C4-2B (cell line): ENCODE data around the gene MEIOB.

Source experiments
- H3K27ac ChIP-seq: fragments of 450-650 bp; 2 replicates; pipeline ENCODE4 v1.5.1; 2017
- ZFX ChIP-seq: fragments of 450-650 bp; IDR thresholded peaks from 2 replicates; pipeline ENCODE4 v1.6.1; 2017
- TF ChIP-seq, protein P1 (sequence below): fragments of 450-650 bp; conservative IDR thresholded peaks from 2 replicates; pipeline ENCODE4 v1.5.1; 2017; ENCODE audit warnings: mild to moderate bottlenecking

The MEIOB gene

DNA sequence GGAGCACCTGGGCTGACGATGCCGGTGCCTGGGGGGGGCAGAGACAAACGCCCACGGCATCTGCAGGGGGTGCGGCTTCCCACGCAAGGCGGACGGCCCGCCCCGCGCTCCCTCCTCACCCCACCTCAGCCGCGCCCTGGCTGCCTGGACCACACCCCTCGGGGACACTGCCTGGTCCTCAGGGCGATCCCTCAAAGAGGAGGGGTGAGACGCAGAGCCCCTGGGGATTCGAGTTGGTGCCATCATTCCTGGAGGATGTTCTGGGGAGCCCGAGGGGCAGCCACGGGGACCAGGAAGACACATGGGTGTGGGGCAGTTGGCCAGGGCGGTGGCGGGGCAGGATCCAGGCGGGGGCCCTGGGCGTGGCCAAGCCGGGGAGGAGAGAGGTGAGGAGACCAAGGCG, 82.3 kb downstream of the MEIOB start:
- TF ChIP-seq, protein P1, sequence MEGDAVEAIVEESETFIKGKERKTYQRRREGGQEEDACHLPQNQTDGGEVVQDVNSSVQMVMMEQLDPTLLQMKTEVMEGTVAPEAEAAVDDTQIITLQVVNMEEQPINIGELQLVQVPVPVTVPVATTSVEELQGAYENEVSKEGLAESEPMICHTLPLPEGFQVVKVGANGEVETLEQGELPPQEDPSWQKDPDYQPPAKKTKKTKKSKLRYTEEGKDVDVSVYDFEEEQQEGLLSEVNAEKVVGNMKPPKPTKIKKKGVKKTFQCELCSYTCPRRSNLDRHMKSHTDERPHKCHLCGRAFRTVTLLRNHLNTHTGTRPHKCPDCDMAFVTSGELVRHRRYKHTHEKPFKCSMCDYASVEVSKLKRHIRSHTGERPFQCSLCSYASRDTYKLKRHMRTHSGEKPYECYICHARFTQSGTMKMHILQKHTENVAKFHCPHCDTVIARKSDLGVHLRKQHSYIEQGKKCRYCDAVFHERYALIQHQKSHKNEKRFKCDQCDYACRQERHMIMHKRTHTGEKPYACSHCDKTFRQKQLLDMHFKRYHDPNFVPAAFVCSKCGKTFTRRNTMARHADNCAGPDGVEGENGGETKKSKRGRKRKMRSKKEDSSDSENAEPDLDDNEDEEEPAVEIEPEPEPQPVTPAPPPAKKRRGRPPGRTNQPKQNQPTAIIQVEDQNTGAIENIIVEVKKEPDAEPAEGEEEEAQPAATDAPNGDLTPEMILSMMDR: no peak
- TF ChIP-seq ZFX: no peak

DNA sequence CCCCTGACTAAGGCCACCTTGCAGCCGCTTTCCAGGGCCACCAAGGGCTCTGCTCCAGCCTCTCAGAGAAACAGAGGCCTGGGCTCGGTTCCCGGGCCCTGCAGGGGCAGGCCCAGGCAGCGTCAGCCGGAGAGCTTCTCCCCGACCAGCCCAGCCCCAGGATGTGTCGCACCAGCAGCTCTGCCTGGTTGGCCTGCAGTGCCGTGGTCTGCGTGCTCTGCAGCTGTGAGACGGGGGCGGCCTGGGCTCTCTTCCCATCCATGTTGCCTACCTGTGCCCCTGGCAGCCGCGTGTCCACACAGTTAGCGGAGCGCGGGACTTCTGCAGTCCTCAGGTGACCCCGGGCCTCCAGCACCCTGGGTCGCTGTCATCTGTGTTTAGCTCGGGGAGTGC, 83.3 kb downstream of the MEIOB start:
- H3K27ac ChIP-seq: no peak overlapping the region
- TF ChIP-seq, protein P1: no peak
- TF ChIP-seq ZFX: no peak

More for the DNA sequence above, 82.3 kb downstream of the MEIOB start:
- H3K27ac ChIP-seq: no peak overlapping the region

DNA sequence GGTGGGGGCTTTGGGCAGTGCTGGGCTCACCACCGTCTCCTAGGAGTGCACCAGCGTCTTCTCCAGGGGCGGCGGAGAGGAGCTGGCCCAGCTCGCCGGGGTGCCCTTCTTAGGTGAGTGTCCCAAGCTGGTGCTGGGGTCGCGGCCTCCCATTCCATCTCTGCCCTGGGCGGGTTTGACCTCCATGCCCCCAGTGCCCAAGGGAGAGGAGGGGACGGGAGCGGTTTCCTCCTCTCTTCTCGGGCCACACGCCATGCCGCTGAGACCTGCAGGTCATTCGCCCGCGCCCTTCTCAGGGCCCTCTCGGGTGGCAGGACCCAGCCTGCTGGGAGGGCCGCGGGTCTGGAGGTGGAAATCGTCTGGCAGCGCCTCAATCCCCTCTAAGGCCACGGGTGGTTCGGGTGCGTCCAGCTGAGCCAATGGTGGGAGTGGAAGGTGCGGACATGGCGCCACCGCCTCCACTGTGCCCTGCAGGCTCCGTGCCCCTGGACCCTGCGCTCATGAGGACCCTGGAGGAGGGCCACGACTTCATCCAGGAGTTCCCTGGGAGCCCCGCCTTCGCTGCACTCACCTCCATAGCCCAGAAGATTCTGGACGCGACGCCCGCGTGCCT, 83.8 kb downstream of the MEIOB start:
- no peak overlapping the region for H3K27ac ChIP-seq
- TF ChIP-seq, protein P1: no peak
- no peak for TF ChIP-seq ZFX

DNA sequence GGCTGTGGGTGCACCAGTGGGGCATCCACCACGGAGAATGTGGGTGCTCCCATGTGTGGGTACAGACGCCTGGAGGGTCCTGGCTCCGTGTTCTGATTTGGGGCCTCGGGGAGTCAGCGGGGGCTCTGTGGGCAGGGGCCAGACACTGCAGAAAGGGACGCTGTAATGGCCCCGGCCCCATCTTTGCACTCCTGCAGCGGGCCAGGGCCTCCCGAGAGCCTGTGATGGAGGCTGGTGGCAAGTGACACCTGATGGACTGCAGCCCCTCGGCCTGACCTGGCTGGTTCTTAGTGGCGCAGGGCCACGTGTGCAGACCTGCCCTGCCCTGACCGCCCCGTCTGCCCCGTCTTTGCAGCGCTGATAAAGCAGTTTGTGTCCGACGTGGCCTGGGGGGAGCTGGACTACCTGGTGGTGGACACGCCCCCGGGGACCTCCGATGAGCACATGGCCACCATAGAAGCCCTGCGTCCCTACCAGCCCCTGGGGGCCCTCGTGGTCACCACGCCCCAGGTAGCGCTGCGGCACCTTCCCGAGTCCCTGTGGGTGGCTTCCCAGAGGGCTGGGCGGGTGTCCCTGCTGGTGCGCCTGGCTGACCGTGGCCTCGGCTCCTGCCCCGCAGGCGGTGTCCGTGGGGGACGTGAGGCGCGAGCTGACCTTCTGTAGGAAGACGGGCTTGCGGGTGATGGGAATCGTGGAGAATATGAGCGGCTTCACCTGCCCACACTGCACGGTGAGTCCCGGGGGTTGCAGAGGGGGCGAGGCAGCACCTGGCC, 84.5 kb downstream of the MEIOB start:
- TF ChIP-seq, protein P1: no peak
- no peak for TF ChIP-seq ZFX
- no peak overlapping the region for H3K27ac ChIP-seq

DNA sequence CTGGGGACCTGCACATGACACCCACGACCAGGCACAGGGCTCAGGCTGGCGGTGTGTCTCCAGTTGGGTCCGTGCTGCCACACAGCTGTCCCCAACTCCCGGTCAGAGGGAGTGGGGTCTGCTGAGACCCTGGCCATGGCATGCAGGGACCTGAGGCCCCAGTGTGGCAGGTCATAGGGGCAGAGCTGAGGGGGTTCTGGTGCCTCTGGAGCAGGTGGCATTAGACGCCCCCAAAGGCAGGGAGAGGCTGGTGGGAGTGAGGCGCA, 85.0 kb downstream of the MEIOB start:
- TF ChIP-seq, protein P1: no peak
- no peak for TF ChIP-seq ZFX
- no peak overlapping the region for H3K27ac ChIP-seq

DNA sequence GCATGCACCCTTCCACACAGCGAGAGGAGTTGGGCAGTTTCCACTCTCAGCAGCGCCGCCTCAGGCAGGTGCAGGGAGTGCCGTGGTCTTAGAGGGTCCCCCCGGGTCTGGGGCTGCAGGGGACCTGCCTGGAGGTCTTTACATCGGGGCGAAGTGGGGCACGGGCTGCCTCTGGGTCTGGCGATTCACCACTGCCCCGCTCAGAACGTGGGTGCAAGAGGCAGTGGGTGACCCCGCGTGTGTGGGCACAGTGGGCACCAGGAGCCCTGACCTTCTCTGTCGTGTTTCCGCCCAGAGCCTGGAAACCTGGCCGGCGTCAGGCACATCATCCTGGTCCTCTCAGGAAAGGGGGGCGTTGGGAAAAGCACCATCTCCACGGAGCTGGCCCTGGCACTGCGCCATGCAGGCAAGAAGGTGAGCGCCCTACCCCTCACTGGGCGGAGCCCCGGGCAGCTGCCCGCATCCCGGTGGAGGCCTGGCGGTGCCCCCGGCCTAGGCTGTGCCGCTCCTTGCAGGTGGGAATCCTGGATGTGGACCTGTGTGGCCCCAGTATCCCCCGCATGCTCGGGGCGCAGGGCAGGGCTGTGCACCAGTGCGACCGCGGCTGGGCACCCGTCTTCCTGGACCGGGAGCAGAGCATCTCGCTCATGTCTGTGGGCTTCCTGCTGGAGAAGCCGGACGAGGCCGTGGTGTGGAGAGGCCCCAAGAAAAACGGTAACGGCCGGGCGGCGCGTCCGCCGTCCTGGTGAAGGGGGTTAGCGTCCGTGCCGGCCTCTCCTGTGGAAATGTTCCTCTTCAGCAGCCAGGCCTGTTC, 85.5 kb downstream of the MEIOB start:
- H3K27ac ChIP-seq: no peak overlapping the region
- TF ChIP-seq ZFX: no peak
- TF ChIP-seq, protein P1: no peak

DNA sequence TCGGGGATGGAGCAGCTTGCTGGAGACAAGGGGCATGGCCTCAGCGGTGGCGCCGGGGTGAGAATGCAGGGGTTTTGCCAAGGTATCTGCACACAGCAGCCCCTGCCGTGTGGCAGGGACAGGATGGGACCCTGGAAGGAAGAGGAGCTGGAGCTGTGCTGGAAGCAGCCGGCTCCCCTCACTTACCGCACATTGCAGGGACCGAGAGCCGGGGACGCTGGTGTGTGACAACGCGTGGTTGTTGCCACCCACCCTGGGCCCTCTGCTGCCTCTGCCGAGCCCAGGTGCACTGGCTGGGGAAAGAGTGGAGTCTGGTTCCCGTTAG, 86.2 kb downstream of the MEIOB start:
- no peak overlapping the region for H3K27ac ChIP-seq
- no peak for TF ChIP-seq ZFX
- TF ChIP-seq, protein P1: no peak
